Adrenal gland (tissue), 12 donors: ENCODE data around the gene NSMF. TPM values are rescaled to one million over a fixed set of nuclear protein-coding genes. Genes with fewer than 3 reads are reported as not detected.

Experiments used
- DNase-seq, 7 donors: peaks; one replicate each; pipeline ENCODE4 v3.0.0-alpha.2; 2019 to 2020
- H3K27ac ChIP-seq, 5 donors: fragments of 200-600 bp; sonication (generic) in 4 of 5; 1 replicate in 3 of 5; 2 replicates in 2 of 5; pipeline versions ENCODE4 v1.5.1 to v1.8.0; 2016 to 2020; ENCODE audit warnings: mild to moderate bottlenecking in 1 of 5
- H3K27me3 ChIP-seq: fragments of 200-600 bp; 2 replicates; pipeline ENCODE4 v1.8.0; 2021
- H3K36me3 ChIP-seq, 2 donors: fragments of 200-600 bp; replicated peaks in 1 of 2; 1 replicate in 1 of 2; 2 replicates in 1 of 2; pipeline versions ENCODE4 v1.5.1 to v1.8.0; 2018 to 2022
- H3K4me1 ChIP-seq, 2 donors: fragments of 200-600 bp; replicated peaks in 1 of 2; 1 replicate in 1 of 2; 2 replicates in 1 of 2; pipeline versions ENCODE4 v1.5.1 to v1.8.0; 2018 to 2021
- H3K4me3 ChIP-seq, 4 donors: fragments of 200-600 bp; sonication (generic) in 3 of 4; one replicate each; pipeline ENCODE4 v1.5.1; 2016 to 2018
- H3K9me3 ChIP-seq, 3 donors: fragments of 200-600 bp; sonication (generic) in 1 of 3; replicated peaks in 1 of 3; 1 replicate in 2 of 3; 2 replicates in 1 of 3; pipeline versions ENCODE4 v1.5.1 to v1.8.0; 2016 to 2021
- POLR2A ChIP-seq, 2 donors: fragments of 450-650 bp; IDR thresholded peaks; one replicate each; pipeline ENCODE4 v1.6.1; 2017; ENCODE audit warnings: antibody characterized with exemption in 2 of 2, mild to moderate bottlenecking in 2 of 2, moderate library complexity in 1 of 2
- WGBS, 4 donors: extraction: QIAGEN DNeasy Blood & Tissue Kit in 2 of 4; methylation state at CpG; one replicate each; pipeline versions ENCODE4 v1.1.5 to v1.1.7; 2013 to 2017; 5-methylcytosine and 5-hydroxymethylcytosine counted together
- intact Hi-C, 2 donors: fragments of 100-400 bp; cut with DNase I; formaldehyde crosslinking; loops; one replicate each; pipeline versions ENCODE4 v1.14.1 to v1.15.0; 2022 to 2023
- polyA plus RNA-seq, 3 donors: library from polyadenylated mRNA; stranded (reverse); fragments of 200-250 nt in 2 of 3; fragments of 350-450 nt in 1 of 3; fragmentation: Illumina TruSeq in 1 of 3; extraction: RNeasy Lipid Tissue Mini Kit (QIAGEN cat#74804) in 1 of 3; gene quantifications; one replicate each; pipeline ENCODE4 v1.2.3, GENCODE V29; 2013 to 2014
- total RNA-seq, 9 donors: library from RNA; depleted of rRNA in 4 of 9; stranded (reverse); fragments of >200 nt in 4 of 9; fragments of 120-200 nt in 1 of 9; fragmentation: NEBNext Ultra II Directional in 1 of 9; extraction: Animal tissue kit (Norgen Biotek cat#: 25700) in 1 of 9; gene quantifications; one replicate each; pipeline versions ENCODE4 v1.1.0 to v1.2.4, GENCODE V29; 2013 to 2023
- TF ChIP-seq, protein P1 (sequence below), 6 experiments: fragments of 450-650 bp in 4 of 6; fragments of 200-600 bp in 2 of 6; sonication (generic) in 1 of 6; IDR thresholded peaks; 1 replicate in 5 of 6; 2 replicates in 1 of 6; pipeline versions ENCODE4 v1.5.1 to v1.8.0; 2016 to 2021; ENCODE audit warnings: antibody characterized with exemption in 6 of 6, mild to moderate bottlenecking in 2 of 6, moderate library complexity in 1 of 6
- donor health status: healthy with polysubstance abuse.
- donor health status: Bipolar disorder and iron deficiency.
- donor health status: DM: yes; HTN: yes; CAD: no.
- donor health status: DM: no; HTN: no; CAD: no.
- donor health status: DM: no; HTN: no; CAD: no.
- donor health status: DM: yes; HTN: yes; CAD: no.

NSMF gene
- total and polyA plus RNA-seq, 12 donors = 8.7 to 118 (median 25.9) TPM

DNA sequence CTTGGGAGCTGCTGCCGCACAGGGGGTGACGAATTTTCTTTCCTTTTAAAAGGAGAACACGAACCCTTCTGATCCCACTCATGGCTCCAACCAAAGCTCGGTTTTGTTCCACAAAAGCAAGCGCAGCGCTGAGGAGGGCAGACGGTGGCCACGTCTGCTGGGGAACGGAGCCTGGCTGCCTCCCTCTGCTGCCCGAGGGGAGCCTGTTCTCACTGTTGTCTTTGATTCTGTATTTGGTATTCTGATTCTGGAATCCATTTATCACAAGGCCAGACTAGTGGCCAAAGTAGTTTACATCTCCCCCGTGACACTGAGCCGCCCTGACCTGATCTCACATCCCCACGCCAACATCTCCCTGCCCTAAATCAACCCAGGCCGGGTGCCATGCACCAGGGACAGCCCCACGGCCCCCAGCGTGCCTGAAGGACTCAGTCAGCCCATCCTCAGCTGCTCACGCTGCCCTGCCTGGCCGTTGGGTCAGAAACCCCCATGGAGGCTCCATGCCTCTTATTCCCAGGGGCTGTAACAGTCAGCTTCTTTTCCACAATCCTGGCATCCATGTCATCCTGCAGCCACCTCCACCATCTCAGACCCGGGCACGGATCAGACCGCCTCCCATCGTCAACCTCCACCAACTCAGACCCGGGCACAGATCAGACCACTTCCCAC is 6.7 kb upstream of the NSMF start:
- peaks cover 0 to 11% of the 10 kb centered on the region in 2 donors for H3K4me1 ChIP-seq
- no peaks in the 10 kb centered on the region for H3K27me3 ChIP-seq
- H3K4me3 ChIP-seq = peak overlapping the region in 1 of 4 donors; percentile 31
- WGBS, 4 donors = 53 to 68% (median 58%) methylated on average over 22 to 23 of the region's 23 CpGs
- peak in 3 of 7 donors; percentile 23 to 43 (median 36) for DNase-seq
- no peaks in the 10 kb centered on the region for H3K9me3 ChIP-seq
- TF ChIP-seq POLR2A (IDR thresholded peaks at IDR 0.05) = peak in 1 of 2 donors; percentile 47
- TF ChIP-seq, protein P1, sequence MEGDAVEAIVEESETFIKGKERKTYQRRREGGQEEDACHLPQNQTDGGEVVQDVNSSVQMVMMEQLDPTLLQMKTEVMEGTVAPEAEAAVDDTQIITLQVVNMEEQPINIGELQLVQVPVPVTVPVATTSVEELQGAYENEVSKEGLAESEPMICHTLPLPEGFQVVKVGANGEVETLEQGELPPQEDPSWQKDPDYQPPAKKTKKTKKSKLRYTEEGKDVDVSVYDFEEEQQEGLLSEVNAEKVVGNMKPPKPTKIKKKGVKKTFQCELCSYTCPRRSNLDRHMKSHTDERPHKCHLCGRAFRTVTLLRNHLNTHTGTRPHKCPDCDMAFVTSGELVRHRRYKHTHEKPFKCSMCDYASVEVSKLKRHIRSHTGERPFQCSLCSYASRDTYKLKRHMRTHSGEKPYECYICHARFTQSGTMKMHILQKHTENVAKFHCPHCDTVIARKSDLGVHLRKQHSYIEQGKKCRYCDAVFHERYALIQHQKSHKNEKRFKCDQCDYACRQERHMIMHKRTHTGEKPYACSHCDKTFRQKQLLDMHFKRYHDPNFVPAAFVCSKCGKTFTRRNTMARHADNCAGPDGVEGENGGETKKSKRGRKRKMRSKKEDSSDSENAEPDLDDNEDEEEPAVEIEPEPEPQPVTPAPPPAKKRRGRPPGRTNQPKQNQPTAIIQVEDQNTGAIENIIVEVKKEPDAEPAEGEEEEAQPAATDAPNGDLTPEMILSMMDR (IDR thresholded peaks at IDR 0.05) = no peak
- intact Hi-C loops = no loop called here
- H3K36me3 ChIP-seq = no peaks in the 10 kb centered on the region
- H3K27ac ChIP-seq = peak overlapping the region in 3 of 5 donors; percentile 57 to 92 (median 72)

DNA sequence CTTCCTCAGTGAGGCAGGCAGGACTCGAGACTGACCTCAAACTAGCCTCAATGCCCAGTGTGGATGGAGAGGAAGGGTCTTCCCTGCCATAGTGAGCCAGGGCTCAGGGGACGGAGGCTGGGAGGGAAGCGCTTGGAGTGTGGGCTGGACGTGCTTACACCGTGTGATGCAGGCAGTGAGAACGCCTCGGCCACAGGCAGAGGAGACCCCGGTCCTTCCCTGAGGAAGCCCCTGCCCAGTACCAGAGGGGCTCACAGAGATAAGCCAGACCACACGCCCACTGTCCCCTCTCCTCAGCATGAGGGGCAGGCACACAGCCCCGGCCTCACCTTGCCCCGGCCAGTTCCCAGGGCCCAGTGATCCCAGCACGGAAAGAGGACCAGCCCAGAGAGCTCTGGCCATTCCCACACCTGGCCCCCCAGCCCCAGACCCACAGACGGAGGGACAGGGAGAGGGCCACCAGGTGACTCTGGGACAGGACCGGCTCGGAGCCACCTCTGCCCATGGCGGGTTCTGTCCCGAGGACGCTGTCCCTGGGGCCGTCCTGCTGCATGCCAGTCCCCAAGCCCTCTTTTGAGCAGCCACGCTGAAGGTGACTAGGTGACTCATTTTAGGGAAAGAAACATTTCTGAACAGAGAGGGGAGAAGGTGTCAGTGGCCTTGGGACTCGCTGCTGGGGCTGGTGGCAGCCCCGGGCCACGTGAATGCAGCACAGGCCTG is 6.0 kb upstream of the NSMF start:
- intact Hi-C loops = no loop called here
- DNase-seq = peak; percentile 49 to 85 (median 81)

DNA sequence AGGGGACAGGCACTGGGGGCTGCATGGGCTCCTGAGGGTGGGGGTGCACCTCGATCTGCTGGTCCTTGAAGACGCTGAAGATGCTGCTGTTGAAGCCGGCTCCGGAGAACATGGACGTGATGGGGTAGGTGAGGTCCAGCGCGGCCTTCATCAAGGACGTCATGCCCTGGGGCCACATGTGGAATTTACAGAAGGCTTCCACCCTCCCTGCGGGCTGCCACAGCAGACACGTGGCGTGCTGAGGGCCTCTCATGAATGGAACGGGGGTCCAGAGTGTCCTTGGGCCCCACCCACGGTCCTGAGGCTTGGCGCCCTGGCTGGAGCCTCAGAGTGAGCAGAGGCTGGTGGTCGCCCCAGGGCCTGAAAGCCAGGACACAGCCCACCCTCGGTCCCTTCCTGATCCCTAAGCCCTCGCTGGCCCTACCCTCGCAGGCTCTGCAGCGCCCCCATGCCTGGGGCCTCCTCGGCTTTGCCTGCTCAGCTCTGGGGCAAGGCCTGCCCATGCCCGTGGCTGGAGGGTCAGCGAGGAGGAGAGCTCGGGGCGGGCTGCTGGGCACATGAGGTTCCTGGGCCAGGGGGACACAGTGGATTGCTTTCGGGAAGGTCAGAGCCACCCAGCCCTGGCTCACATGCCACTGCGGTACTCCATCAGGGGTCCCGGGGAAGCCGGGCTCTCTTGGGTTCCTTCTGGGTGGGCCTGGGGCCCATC is 5.3 kb upstream of the NSMF start:
- Histone ChIP-seq H3K9me3 (no peaks in the 10 kb centered on the region), H3K4me3 (no peak overlapping the region), H3K4me1 (peaks cover 4 to 15% of the 10 kb centered on the region in 2 donors), H3K27me3 (no peaks in the 10 kb centered on the region), H3K27ac (no peak overlapping the region), H3K36me3 (no peaks in the 10 kb centered on the region)
- 91 to 94% (median 93%) methylated on average over 9 to 28 of the region's 28 CpGs for WGBS, 4 donors
- intact Hi-C loops = no loop called here
- peak in 2 of 7 donors; percentile 14 to 15 for DNase-seq
- TF ChIP-seq, protein P1 (IDR thresholded peaks at IDR 0.05) = no peak
- no peak for TF ChIP-seq POLR2A (IDR thresholded peaks at IDR 0.05)

More for the DNA sequence above, 6.0 kb upstream of the NSMF start:
- peak overlapping the region in 1 of 4 donors; percentile 31 for H3K4me3 ChIP-seq
- no peaks in the 10 kb centered on the region for H3K36me3 ChIP-seq
- TF ChIP-seq, protein P1 (IDR thresholded peaks at IDR 0.05) = no peak
- TF ChIP-seq POLR2A (IDR thresholded peaks at IDR 0.05) = no peak
- no peaks in the 10 kb centered on the region for H3K9me3 ChIP-seq
- WGBS, 4 donors = 44 to 66% (median 55%) methylated on average over 8 to 23 of the region's 23 CpGs
- H3K27ac ChIP-seq = peak overlapping the region in 3 of 5 donors; percentile 57 to 92 (median 72)
- peaks cover 0 to 11% of the 10 kb centered on the region in 2 donors for H3K4me1 ChIP-seq
- no peaks in the 10 kb centered on the region for H3K27me3 ChIP-seq

DNA sequence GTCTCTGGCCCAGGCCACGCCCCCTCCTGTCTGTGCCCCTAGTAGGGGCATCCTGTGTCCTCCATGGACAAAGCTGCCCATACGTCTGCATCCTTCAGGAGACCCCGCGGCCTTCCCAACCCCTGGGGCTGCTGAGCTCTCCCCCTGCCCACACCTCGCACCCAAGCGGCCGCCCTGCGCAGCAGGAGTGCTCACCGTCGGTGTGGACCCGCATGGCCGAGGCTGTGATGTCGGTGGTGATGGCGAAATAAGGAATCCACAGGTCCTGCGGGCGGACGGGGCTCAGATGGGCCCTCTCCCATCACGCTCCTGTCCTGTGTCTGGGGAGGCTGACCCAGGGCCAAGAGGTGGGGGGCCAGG is 4.8 kb upstream of the NSMF start:
- H3K4me3 ChIP-seq = no peak overlapping the region
- no peaks in the 10 kb centered on the region for H3K9me3 ChIP-seq
- DNase-seq = no peak
- peaks cover 6 to 16% of the 10 kb centered on the region in 2 donors for H3K4me1 ChIP-seq
- intact Hi-C loops = no loop called here
- TF ChIP-seq POLR2A (IDR thresholded peaks at IDR 0.05) = no peak
- TF ChIP-seq, protein P1 (IDR thresholded peaks at IDR 0.05) = no peak
- no peak overlapping the region for H3K27ac ChIP-seq
- WGBS, 4 donors = 93 to 100% (median 95%) methylated on average over 1 to 18 of the region's 18 CpGs
- H3K36me3 ChIP-seq = no peaks in the 10 kb centered on the region
- no peaks in the 10 kb centered on the region for H3K27me3 ChIP-seq
